IMR-90 (cell line): ENCODE measurements around the gene BMX. TPM values are rescaled to one million over a fixed set of nuclear protein-coding genes. Genes with fewer than 3 reads are reported as not detected.

Source experiments
- ATAC-seq: fragments of 200-7000 bp; cut with Tn5 transposase; 2 replicates; pipeline ENCODE4 v1.9.1; 2020; ENCODE audit warnings: low read depth, mild to moderate bottlenecking, moderate library complexity
- BruUV-seq: library from RNA; stranded (reverse); fragments of 400-500 nt; replicated peaks from 2 replicates; lab custom pipeline; 2021; lab: Mats Ljungman, UMichigan
- CTCF ChIA-PET: fragments of 300-600 bp; formaldehyde crosslinking; extraction: SDS; loops from one replicate; lab custom pipeline; 2021; ENCODE audit warnings: antibody characterized with exemption; lab: Yijun Ruan, JAX
- POLR2A ChIA-PET: fragments of 300-600 bp; sonication (Branson Sonifier 250); formaldehyde crosslinking; loops from one replicate; lab custom pipeline; 2022; ENCODE audit warnings: antibody characterized with exemption; ENCODE audit not compliant: unreplicated experiment; lab: Charles Lee
- DNase-seq: peaks from one replicate; pipeline ENCODE4 v3.0.0; 2013
- H2AFZ ChIP-seq: replicated peaks from 2 replicates; pipeline ENCODE3; 2013; ENCODE audit warnings: low read length, mild to moderate bottlenecking; ENCODE audit not compliant: poor library complexity
- H2AK5ac ChIP-seq: 2 replicates; pipeline ENCODE4 v1.6.1; 2013; ENCODE audit warnings: low read depth, low read length, inconsistent platforms
- H2AK9ac ChIP-seq: replicated peaks from 2 replicates; pipeline ENCODE3; 2013; ENCODE audit warnings: mild to moderate bottlenecking, low read depth, low read length, moderate library complexity; ENCODE audit not compliant: poor library complexity
- H2BK120ac ChIP-seq: 2 replicates; pipeline ENCODE4 v1.6.1; 2013; ENCODE audit warnings: low read depth, low read length, inconsistent platforms
- H2BK15ac ChIP-seq: 3 replicates; pipeline ENCODE4 v1.6.1; 2013; ENCODE audit warnings: low read depth, low read length, inconsistent platforms
- H2BK20ac ChIP-seq: 2 replicates; pipeline ENCODE4 v1.6.1; 2013; ENCODE audit warnings: low read depth, mild to moderate bottlenecking, inconsistent platforms, low read length, moderate library complexity
- H2BK5ac ChIP-seq: 2 replicates; pipeline ENCODE4 v1.6.1; 2013; ENCODE audit warnings: mild to moderate bottlenecking, low read depth, low read length, inconsistent platforms; ENCODE audit not compliant: poor library complexity, severe bottlenecking
- H3K14ac ChIP-seq: replicated peaks from 2 replicates; pipeline ENCODE4 v1.6.1; 2013; ENCODE audit warnings: low read depth, low read length, inconsistent platforms
- H3K18ac ChIP-seq: 2 replicates; pipeline ENCODE4 v1.6.1; 2013; ENCODE audit warnings: low read depth, low read length, control low read depth
- H3K23ac ChIP-seq: 2 replicates; pipeline ENCODE4 v1.6.1; 2013; ENCODE audit warnings: low read depth, low read length, inconsistent platforms
- H3K27ac ChIP-seq: 2 replicates; pipeline ENCODE4 v1.5.1; 2013; ENCODE audit warnings: mild to moderate bottlenecking, control low read depth, low read length; ENCODE audit not compliant: insufficient read depth
- H3K27me3 ChIP-seq: 2 replicates; pipeline ENCODE4 v1.6.1; 2013; ENCODE audit warnings: low read length; ENCODE audit not compliant: control insufficient read depth, insufficient read depth
- H3K36me3 ChIP-seq: 2 replicates; pipeline ENCODE4 v1.6.1; 2013; ENCODE audit warnings: low read length, mixed read lengths; ENCODE audit not compliant: control insufficient read depth, insufficient read depth
- H3K4ac ChIP-seq: 2 replicates; pipeline ENCODE4 v1.6.1; 2013; ENCODE audit warnings: low read depth, low read length, inconsistent platforms
- H3K4me1 ChIP-seq: 2 replicates; pipeline ENCODE4 v1.6.1; 2013; ENCODE audit warnings: low read length, mixed read lengths; ENCODE audit not compliant: control insufficient read depth, insufficient read depth
- H3K4me2 ChIP-seq: 2 replicates; pipeline ENCODE4 v1.6.1; 2013; ENCODE audit warnings: low read depth, mild to moderate bottlenecking, control low read depth, low read length, moderate library complexity
- H3K4me3 ChIP-seq: 2 replicates; pipeline ENCODE4 v1.5.1; 2013; ENCODE audit warnings: low read depth, mild to moderate bottlenecking, control low read depth, low read length, moderate library complexity; ENCODE audit not compliant: insufficient read depth
- H3K56ac ChIP-seq: 2 replicates; pipeline ENCODE4 v1.6.1; 2013; ENCODE audit warnings: low read length, inconsistent platforms; ENCODE audit not compliant: insufficient read depth; ENCODE audit errors: extremely low read depth
- H3K79me1 ChIP-seq, 2 experiments: 2 replicates each; pipeline ENCODE4 v1.6.1; 2013; ENCODE audit warnings: low read length in 2 of 2, inconsistent platforms in 1 of 2, low read depth in 1 of 2
- H3K9ac ChIP-seq: 2 replicates; pipeline ENCODE4 v1.6.1; 2013; ENCODE audit warnings: low read depth, low read length, control low read depth
- H3K9me1 ChIP-seq: 2 replicates; pipeline ENCODE4 v1.6.1; 2013; ENCODE audit warnings: low read length, inconsistent platforms; ENCODE audit not compliant: insufficient read depth
- H3K9me3 ChIP-seq: 2 replicates; pipeline ENCODE4 v1.6.1; 2013; ENCODE audit warnings: low read length; ENCODE audit not compliant: control insufficient read depth, insufficient read depth
- H4K20me1 ChIP-seq: 2 replicates; pipeline ENCODE4 v1.6.1; 2013; ENCODE audit warnings: low read length, inconsistent platforms; ENCODE audit not compliant: insufficient read depth
- H4K5ac ChIP-seq: 2 replicates; pipeline ENCODE4 v1.6.1; 2013; ENCODE audit warnings: mild to moderate bottlenecking, low read depth, low read length, control low read depth
- H4K8ac ChIP-seq, 2 experiments: 2 replicates each; pipeline ENCODE4 v1.6.1; 2013; ENCODE audit warnings: low read depth in 2 of 2, low read length in 2 of 2, control low read depth in 1 of 2, inconsistent platforms in 1 of 2
- H4K91ac ChIP-seq: 2 replicates; pipeline ENCODE4 v1.6.1; 2013; ENCODE audit warnings: low read depth, low read length, inconsistent platforms; ENCODE audit not compliant: insufficient read depth
- BHLHE40 ChIP-seq: fragments of 150-350 bp; IDR thresholded peaks from 2 replicates; pipeline ENCODE4 v1.6.1; 2016; ENCODE audit warnings: mild to moderate bottlenecking, low read depth, low read length
- CEBPB ChIP-seq: IDR thresholded peaks from 2 replicates; pipeline ENCODE4 v1.6.1; 2012; ENCODE audit warnings: low read depth, low read length, improper control_type of control experiment
- CHD1 ChIP-seq: IDR thresholded peaks from 2 replicates; pipeline ENCODE4 v1.6.1; 2012; ENCODE audit warnings: low read depth, low read length, improper control_type of control experiment
- FOS ChIP-seq: fragments of 150-350 bp; IDR thresholded peaks from 2 replicates; pipeline ENCODE4 v1.6.1; 2016; ENCODE audit warnings: low read depth, low read length
- MAZ ChIP-seq: IDR thresholded peaks from 2 replicates; pipeline ENCODE4 v1.6.1; 2012; ENCODE audit warnings: low read depth, mild to moderate bottlenecking, low read length, improper control_type of control experiment, moderate library complexity, borderline replicate concordance
- MXI1 ChIP-seq: IDR thresholded peaks from 2 replicates; pipeline ENCODE4 v1.6.1; 2012; ENCODE audit warnings: low read depth, mild to moderate bottlenecking, low read length, moderate library complexity, borderline replicate concordance
- NFE2L2 ChIP-seq: fragments of 150-350 bp; IDR thresholded peaks from 2 replicates; pipeline ENCODE4 v1.6.1; 2016; ENCODE audit warnings: low read depth, mild to moderate bottlenecking, low read length
- POLR2A ChIP-seq: IDR thresholded peaks from 2 replicates; pipeline ENCODE4 v1.6.1; 2012; ENCODE audit warnings: mild to moderate bottlenecking, low read depth, low read length
- RCOR1 ChIP-seq: IDR thresholded peaks from 2 replicates; pipeline ENCODE4 v1.6.1; 2012; ENCODE audit warnings: mild to moderate bottlenecking, low read length, improper control_type of control experiment; ENCODE audit not compliant: insufficient replicate concordance
- RFX5 ChIP-seq: IDR thresholded peaks from 2 replicates; pipeline ENCODE4 v1.8.0; 2012; ENCODE audit warnings: low read depth, mild to moderate bottlenecking, low read length, moderate library complexity
- SMC3 ChIP-seq: fragments of 150-350 bp; IDR thresholded peaks from 2 replicates; pipeline ENCODE4 v1.6.1; 2016; ENCODE audit warnings: low read depth, mild to moderate bottlenecking, antibody characterized with exemption, low read length, moderate library complexity
- WGBS, 2 experiments: methylation state at CpG; one replicate each; pipeline versions ENCODE4 v1.1.5 to v1.1.7; 2013; ENCODE audit warnings: missing lambda C conversion rate in 2 of 2; ENCODE audit not compliant: insufficient read length in 1 of 2; ENCODE audit errors: extremely low coverage in 2 of 2; 5-methylcytosine and 5-hydroxymethylcytosine counted together
- dilution Hi-C: fragments of 300-500 bp; cut with HindIII; formaldehyde crosslinking; loops from one replicate; pipeline ENCODE4 v1.14.3; 2018; ENCODE audit warnings: low sequenced_read_pairs; ENCODE audit not compliant: unreplicated experiment
- in situ Hi-C: fragments of 300-500 bp; cut with MboI; formaldehyde crosslinking; loops from 3 replicates; pipeline ENCODE4 v1.14.3; 2019; ENCODE audit warnings: low sequenced_read_pairs, inconsistent platforms, mixed read lengths
- intact Hi-C: fragments of 100-400 bp; cut with micrococcal nuclease; formaldehyde crosslinking; loops from 2 replicates; pipeline ENCODE4 v1.10.0; 2022
- polyA plus RNA-seq, 3 experiments: library from polyadenylated mRNA; depleted of rRNA; stranded (reverse); fragments of >200 nt; gene quantifications; 2 replicates each; pipeline ENCODE4 v1.2.3, GENCODE V29; 2012; ENCODE audit warnings: low replicate concordance in 1 of 3
- total RNA-seq: library from RNA; depleted of rRNA; stranded (reverse); fragments of >200 nt; gene quantifications from 2 replicates; pipeline ENCODE4 v1.2.3, GENCODE V29; 2012
- TF ChIP-seq, protein P1 (sequence below): fragments of 150-350 bp; IDR thresholded peaks from 2 replicates; pipeline ENCODE4 v1.6.1; 2016; ENCODE audit warnings: low read depth, mild to moderate bottlenecking, low read length, moderate library complexity, borderline replicate concordance
- TF ChIP-seq, protein P2 (sequence below): fragments of 150-350 bp; IDR thresholded peaks from 2 replicates; pipeline ENCODE4 v1.6.1; 2017; ENCODE audit warnings: mild to moderate bottlenecking, antibody characterized with exemption, low read length, low read depth
- TF ChIP-seq, protein P3 (sequence below): conservative IDR thresholded peaks from 2 replicates; pipeline ENCODE4 v1.5.1; 2012; ENCODE audit warnings: mild to moderate bottlenecking, low read depth, low read length, improper control_type of control experiment

Gene BMX
- total and polyA plus RNA-seq, 2 of the 4 experiments (the other 2 are of a cell fraction) = not detected

GRCh38 chrX:15579778-15580747 lies 79.5 kb downstream of the BMX start:
- no peak overlapping the region for H3K9ac ChIP-seq
- no peak overlapping the region for H2BK120ac ChIP-seq
- H3K4me3 ChIP-seq = no peak overlapping the region
- no peak overlapping the region for H4K5ac ChIP-seq
- H4K8ac ChIP-seq = no peak overlapping the region
- H3K14ac ChIP-seq = no peak overlapping the region
- no peaks in the 10 kb centered on the region for H3K79me1 ChIP-seq
- dilution Hi-C loops = no loop called here
- H3K36me3 ChIP-seq = no peaks in the 10 kb centered on the region
- no peak overlapping the region for H2BK15ac ChIP-seq
- ChIA-PET POLR2A (no interaction called here), CTCF (no interaction called here)
- H3K27me3 ChIP-seq = peaks cover 5% of the 10 kb centered on the region
- no peak overlapping the region for H3K23ac ChIP-seq
- H2BK20ac ChIP-seq = no peak overlapping the region
- in situ Hi-C loops = no loop called here
- no peak overlapping the region for H3K4ac ChIP-seq
- no peak overlapping the region for H3K56ac ChIP-seq
- WGBS, 2 experiments = 23% methylated on average over 2 of the region's 5 CpGs; no CpG with 5 or more reads in 1 of the 2 experiments
- DNase-seq = peak; percentile 4
- TF ChIP-seq SMC3 (no peak), MXI1 (no peak), BHLHE40 (no peak), CEBPB (no peak), CHD1 (no peak), POLR2A (no peak), RCOR1 (no peak), MAZ (no peak), RFX5 (no peak), FOS (no peak), NFE2L2 (no peak)
- TF ChIP-seq, protein P1, sequence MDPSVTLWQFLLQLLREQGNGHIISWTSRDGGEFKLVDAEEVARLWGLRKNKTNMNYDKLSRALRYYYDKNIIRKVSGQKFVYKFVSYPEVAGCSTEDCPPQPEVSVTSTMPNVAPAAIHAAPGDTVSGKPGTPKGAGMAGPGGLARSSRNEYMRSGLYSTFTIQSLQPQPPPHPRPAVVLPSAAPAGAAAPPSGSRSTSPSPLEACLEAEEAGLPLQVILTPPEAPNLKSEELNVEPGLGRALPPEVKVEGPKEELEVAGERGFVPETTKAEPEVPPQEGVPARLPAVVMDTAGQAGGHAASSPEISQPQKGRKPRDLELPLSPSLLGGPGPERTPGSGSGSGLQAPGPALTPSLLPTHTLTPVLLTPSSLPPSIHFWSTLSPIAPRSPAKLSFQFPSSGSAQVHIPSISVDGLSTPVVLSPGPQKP = no peak
- TF ChIP-seq, protein P2, sequence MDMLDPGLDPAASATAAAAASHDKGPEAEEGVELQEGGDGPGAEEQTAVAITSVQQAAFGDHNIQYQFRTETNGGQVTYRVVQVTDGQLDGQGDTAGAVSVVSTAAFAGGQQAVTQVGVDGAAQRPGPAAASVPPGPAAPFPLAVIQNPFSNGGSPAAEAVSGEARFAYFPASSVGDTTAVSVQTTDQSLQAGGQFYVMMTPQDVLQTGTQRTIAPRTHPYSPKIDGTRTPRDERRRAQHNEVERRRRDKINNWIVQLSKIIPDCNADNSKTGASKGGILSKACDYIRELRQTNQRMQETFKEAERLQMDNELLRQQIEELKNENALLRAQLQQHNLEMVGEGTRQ = no peak
- TF ChIP-seq, protein P3, sequence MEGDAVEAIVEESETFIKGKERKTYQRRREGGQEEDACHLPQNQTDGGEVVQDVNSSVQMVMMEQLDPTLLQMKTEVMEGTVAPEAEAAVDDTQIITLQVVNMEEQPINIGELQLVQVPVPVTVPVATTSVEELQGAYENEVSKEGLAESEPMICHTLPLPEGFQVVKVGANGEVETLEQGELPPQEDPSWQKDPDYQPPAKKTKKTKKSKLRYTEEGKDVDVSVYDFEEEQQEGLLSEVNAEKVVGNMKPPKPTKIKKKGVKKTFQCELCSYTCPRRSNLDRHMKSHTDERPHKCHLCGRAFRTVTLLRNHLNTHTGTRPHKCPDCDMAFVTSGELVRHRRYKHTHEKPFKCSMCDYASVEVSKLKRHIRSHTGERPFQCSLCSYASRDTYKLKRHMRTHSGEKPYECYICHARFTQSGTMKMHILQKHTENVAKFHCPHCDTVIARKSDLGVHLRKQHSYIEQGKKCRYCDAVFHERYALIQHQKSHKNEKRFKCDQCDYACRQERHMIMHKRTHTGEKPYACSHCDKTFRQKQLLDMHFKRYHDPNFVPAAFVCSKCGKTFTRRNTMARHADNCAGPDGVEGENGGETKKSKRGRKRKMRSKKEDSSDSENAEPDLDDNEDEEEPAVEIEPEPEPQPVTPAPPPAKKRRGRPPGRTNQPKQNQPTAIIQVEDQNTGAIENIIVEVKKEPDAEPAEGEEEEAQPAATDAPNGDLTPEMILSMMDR = no peak
- no peak overlapping the region for H2AFZ ChIP-seq
- H2BK5ac ChIP-seq = no peak overlapping the region
- no peaks in the 10 kb centered on the region for H3K4me1 ChIP-seq
- no peak for ATAC-seq
- H4K91ac ChIP-seq = no peak overlapping the region
- no peak overlapping the region for H3K27ac ChIP-seq
- H3K9me3 ChIP-seq = no peaks in the 10 kb centered on the region
- H3K4me2 ChIP-seq = no peak overlapping the region
- intact Hi-C loops = no loop called here
- no peak overlapping the region for H2AK9ac ChIP-seq
- no peaks in the 10 kb centered on the region for H3K9me1 ChIP-seq
- H3K18ac ChIP-seq = no peak overlapping the region
- no peaks in the 10 kb centered on the region for H4K20me1 ChIP-seq
- H2AK5ac ChIP-seq = no peak overlapping the region
- BruUV-seq = no TSS peak
